ENCODE measurements around the gene ZNF57. TPM values are rescaled to one million over a fixed set of nuclear protein-coding genes. Genes with fewer than 3 reads are reported as not detected.
"Not testable (repeated sequence)": the region's sequence is repeated elsewhere in the genome, so short reads cannot be mapped to it uniquely, and the experiment has no call there.

Gene ZNF57
- polyA plus RNA-seq, 1 donor: 8.6 TPM

DNA sequence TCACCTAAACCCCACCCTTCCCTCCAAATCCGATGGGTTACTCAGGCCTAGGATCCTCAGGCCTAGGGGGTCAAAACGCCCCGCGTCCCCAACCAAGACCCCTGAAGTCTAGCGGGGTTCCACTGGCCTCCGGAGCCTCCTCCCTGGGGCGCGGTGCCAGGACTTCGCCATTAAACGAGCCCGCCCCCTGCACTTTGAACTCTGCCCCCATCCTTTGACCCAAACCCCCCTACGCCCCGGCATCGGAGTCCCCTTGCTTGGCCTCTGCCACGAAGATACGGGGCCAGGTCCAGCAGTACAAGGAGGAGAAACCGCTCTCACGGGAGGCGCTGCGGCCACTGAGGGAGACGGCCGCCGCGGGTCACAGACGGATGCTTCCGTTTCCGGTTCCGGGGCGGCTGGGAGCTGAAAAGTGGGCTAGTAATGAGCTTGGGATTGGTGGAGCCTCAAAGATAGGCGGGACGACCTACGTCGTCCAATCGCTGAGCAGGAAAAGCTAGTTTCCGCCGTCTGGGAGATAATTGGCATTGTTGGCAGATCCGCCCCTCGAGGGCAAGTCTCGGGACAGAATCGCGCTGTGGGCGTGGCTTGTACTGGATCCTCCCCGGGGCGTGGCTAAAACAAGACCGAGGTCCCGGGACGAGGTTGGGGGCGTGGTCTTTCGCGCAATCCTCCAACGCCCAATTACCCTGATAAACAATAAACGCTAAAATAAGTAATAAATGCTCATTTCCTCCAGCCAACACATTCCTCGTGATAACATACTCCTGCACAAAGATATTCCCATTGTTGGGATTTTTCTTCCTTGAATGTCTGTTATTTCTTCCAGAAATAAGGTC is 49.8 kb downstream of the ZNF57 start:
- peak; percentile 99 for DNase-seq

- no peak for DNase-seq
Observed at GRCh38 chr19:2952953-2953481, 52.3 kb downstream of the ZNF57 start.

DNA sequence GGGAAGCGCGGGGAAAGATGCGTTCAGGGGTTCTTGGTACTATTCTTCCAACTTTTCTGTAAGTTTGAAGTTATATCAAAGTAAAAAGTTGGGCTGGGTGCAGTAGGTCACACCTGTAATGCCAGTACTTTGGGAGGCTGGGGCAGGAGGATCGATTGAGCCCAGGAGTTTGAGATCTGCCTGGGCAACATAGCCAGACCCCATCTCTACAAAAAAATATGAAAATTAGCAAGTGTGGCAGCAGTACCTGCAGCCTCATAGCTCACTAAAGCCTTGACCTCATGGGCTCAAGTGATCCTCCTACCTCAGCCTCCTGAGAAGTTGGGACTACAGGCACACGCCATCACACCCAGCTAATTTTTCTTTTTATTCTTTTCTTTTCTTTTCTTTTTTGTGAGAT is 56.4 kb downstream of the ZNF57 start:
- DNase-seq: no peak

- no peak for DNase-seq
Observed at GRCh38 chr19:2960120-2960519, 59.4 kb downstream of the ZNF57 start.

DNA sequence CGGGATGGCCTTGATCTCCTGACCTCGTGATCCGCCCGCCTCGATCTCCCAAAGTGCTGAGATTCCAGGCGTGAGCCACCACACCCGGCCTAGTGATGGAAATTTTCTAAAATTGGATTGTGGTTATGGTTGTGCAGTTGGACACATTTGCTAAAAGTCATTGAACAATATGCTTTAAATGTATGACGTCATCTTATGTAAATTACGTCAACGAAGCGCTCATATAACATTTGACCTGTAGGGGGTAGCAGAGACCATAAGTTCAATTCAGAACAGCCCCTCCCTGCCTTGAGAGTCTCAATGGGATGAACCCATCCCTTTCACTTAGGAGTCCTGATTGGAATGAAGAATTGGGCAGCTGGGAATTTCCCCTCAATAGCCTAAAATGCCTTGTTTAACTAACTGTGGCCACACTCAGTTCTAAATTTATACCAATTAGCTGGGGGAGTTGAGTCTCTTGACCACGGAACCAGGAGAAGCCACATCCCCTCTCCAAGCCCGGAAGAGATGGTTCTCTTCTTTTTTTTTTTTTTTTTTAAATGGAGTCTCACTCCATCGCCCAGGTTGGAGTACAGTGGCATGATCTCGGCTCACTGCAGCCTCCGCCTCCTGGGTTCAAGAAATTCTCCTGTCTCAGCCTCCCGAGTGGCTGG is 61.4 kb downstream of the ZNF57 start:
- peak; percentile 86 for DNase-seq

GRCh38 chr19:2963122-2963521 is 62.4 kb downstream of the ZNF57 start:
- no peak for DNase-seq

DNA sequence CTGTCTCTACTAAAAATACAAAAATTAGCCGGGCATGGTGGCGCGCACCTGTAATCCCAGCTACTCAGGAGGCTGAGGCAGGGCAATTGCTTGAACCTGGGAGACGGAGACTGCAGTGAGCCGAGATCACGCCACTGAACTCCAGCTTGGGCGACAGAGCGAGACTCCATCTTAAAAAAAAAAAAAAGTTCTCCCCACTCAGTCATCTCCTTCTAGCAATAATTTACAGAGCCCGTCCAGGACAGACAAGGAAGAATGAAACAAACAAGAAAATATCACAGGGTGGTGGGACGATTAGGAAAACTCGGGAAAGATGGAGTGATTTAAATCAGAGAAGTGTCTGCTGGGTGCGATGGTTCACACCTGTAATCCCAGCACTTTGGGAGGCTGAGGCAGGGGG is 62.9 kb downstream of the ZNF57 start:
- not testable (repeated sequence) for DNase-seq

GRCh38 chr19:2964874-2965273 is 64.1 kb downstream of the ZNF57 start:
- no peak for DNase-seq

GRCh38 chr19:2967972-2968371 is 67.2 kb downstream of the ZNF57 start:
- DNase-seq: no peak

Other genes with a start within 250 kb of the ZNF57 start
- 5.4 TPM for gene GNG7, start 198.2 kb upstream of the ZNF57 start, polyA plus RNA-seq (ENCODE audit: insufficient read length)
- 3.6 TPM for gene DIRAS1, start 179.6 kb upstream of the ZNF57 start, polyA plus RNA-seq (ENCODE audit: insufficient read length)
- gene SLC39A3, start 160.9 kb upstream of the ZNF57 start, polyA plus RNA-seq (ENCODE audit: insufficient read length): 25.1 TPM
- 52.4 TPM for gene SGTA, start 117.7 kb upstream of the ZNF57 start, polyA plus RNA-seq (ENCODE audit: insufficient read length)
- 47.1 TPM for gene THOP1, start 115.4 kb upstream of the ZNF57 start, polyA plus RNA-seq (ENCODE audit: insufficient read length)
- gene ZNF554, start 81.1 kb upstream of the ZNF57 start, polyA plus RNA-seq (ENCODE audit: insufficient read length): 11.1 TPM
- 13.5 TPM for gene ZNF555, start 59.5 kb upstream of the ZNF57 start, polyA plus RNA-seq (ENCODE audit: insufficient read length)
- 1.0 TPM for gene ZNF556, start 33.6 kb upstream of the ZNF57 start, polyA plus RNA-seq (ENCODE audit: insufficient read length)
- 9.7 TPM for gene ZNF77, start 44.0 kb downstream of the ZNF57 start, polyA plus RNA-seq (ENCODE audit: insufficient read length)
- 8.6 TPM for gene TLE6, start 76.6 kb downstream of the ZNF57 start, polyA plus RNA-seq (ENCODE audit: insufficient read length)
- gene TLE2, start 128.4 kb downstream of the ZNF57 start, polyA plus RNA-seq (ENCODE audit: insufficient read length): 30.0 TPM
- gene TLE5, start 161.6 kb downstream of the ZNF57 start, polyA plus RNA-seq (ENCODE audit: insufficient read length): 381 TPM
- 60.7 TPM for gene GNA11, start 193.4 kb downstream of the ZNF57 start, polyA plus RNA-seq (ENCODE audit: insufficient read length)
- gene GNA15, start 235.1 kb downstream of the ZNF57 start, polyA plus RNA-seq (ENCODE audit: insufficient read length): 0.65 TPM